ENCODE measurements around the gene MKNK1. TPM values are rescaled to one million over a fixed set of nuclear protein-coding genes. Genes with fewer than 3 reads are reported as not detected.

MKNK1 gene
- total and polyA plus RNA-seq, 2 of the 8 experiments (the other 6 are each of a cell fraction or from before 2014, with no cell fraction given), result 13.9 to 21.5 TPM

GRCh38 chr1:46589529-46589928 is 14.5 kb downstream of the MKNK1 start:
- Histone ChIP-seq H3K23ac (ENCODE audit: insufficient read length) (no peak overlapping the region), H4K8ac (ENCODE audit: extremely low read depth, insufficient read depth, low read length) (no peak overlapping the region), H2BK5ac (ENCODE audit: low read depth, low read length) (no peak overlapping the region), H3K36me3 (ENCODE audit: control insufficient read depth in 2 of 4, insufficient read depth in 4 of 4, low read length in 3 of 4) (no peaks in the 10 kb centered on the region; a peak in 2 of 8 replicates), H3K79me2 (ENCODE audit: control insufficient read depth in 1 of 2, insufficient read depth in 2 of 2, low read length in 2 of 2) (no peaks in the 10 kb centered on the region), H3K18ac (ENCODE audit: extremely low read depth, low read length) (no peak overlapping the region), H4K5ac (ENCODE audit: insufficient read length, low read depth, low read length) (no peak overlapping the region), H3K27me3 (replicated peaks in 1 of 4; ENCODE audit: control insufficient read depth in 3 of 4, extremely low read depth in 1 of 4, insufficient read depth in 3 of 4, low read length in 3 of 4) (no peaks in the 10 kb centered on the region), H3K14ac (ENCODE audit: insufficient read length) (no peak overlapping the region), H3K56ac (replicated peaks; ENCODE audit: insufficient read length, low read depth, low read length) (no peak overlapping the region), H2BK12ac (ENCODE audit: low read depth, low read length) (no peak overlapping the region), H2AFZ (ENCODE audit: low read length) (no peak overlapping the region), H3K4ac (replicated peaks; ENCODE audit: insufficient read length, low read depth, low read length) (no peak overlapping the region), H3K4me1 (replicated peaks in 1 of 4; ENCODE audit: control insufficient read depth in 3 of 4, insufficient read depth in 4 of 4, low read length in 3 of 4) (no peaks in the 10 kb centered on the region; a peak in 1 of 7 replicates), H3K23me2 (ENCODE audit: low read depth, low read length) (no peaks in the 10 kb centered on the region), H3K9me3 (ENCODE audit: insufficient read depth in 2 of 2, low read depth in 1 of 2, low read length in 1 of 2) (no peaks in the 10 kb centered on the region), H3K4me2 (ENCODE audit: insufficient read depth in 1 of 2, low read depth in 2 of 2, low read length in 2 of 2) (no peak overlapping the region), H2BK120ac (replicated peaks; ENCODE audit: low read depth, low read length) (no peak overlapping the region), H4K20me1 (replicated peaks in 1 of 2; ENCODE audit: control insufficient read depth in 1 of 2, insufficient read depth in 2 of 2, low read length in 2 of 2) (no peaks in the 10 kb centered on the region), H3K79me1 (ENCODE audit: low read depth, low read length) (no peaks in the 10 kb centered on the region; the same call in 1 of the 2 replicates), H2AK5ac (ENCODE audit: low read depth, low read length) (no peak overlapping the region), H3K27ac (ENCODE audit: low read depth, low read length) (no peak overlapping the region), H3K9ac (replicated peaks in 1 of 4; ENCODE audit: extremely low read depth in 1 of 4, low read depth in 3 of 4, low read length in 3 of 4) (no peak overlapping the region), H3K4me3 (ENCODE audit: extremely low read depth in 1 of 4, insufficient read depth in 2 of 4, low read depth in 3 of 4, low read length in 4 of 4) (no peak overlapping the region), H2BK15ac (ENCODE audit: low read length) (no peak overlapping the region), H2BK20ac (ENCODE audit: low read length) (no peak overlapping the region), H4K91ac (replicated peaks; ENCODE audit: insufficient read length, low read length) (no peak overlapping the region)
- DNase-seq (ENCODE audit: low read depth in 1 of 2, low spot score in 2 of 2) (no peak), FAIRE-seq (no peak)
- ChIA-PET POLR2A (ENCODE audit: partially characterized antibody) (no interaction called here), CTCF (ENCODE audit: partially characterized antibody) (interaction anchor here (0.5 to 2.7 kb wide), 10 partner anchors 8 to 148 kb away, joined by 3 to 12 read pairs (median 3); partner anchors contain the start of gene MKNK1)
- WGBS, 2 experiments (ENCODE audit: extremely low coverage in 1 of 2, insufficient coverage in 1 of 2, insufficient read length in 1 of 2, insufficient replicate concordance in 2 of 2, low coverage in 1 of 2, low lambda C conversion rate in 2 of 2, missing lambda C conversion rate in 1 of 2), result 93% methylated on average over 3 of the region's 3 CpGs; no CpG with 5 or more reads in 1 of the 2 experiments
- TF ChIP-seq CHD1 (IDR thresholded peaks at IDR 0.05; ENCODE audit: low read depth, low read length) (no peak), KDM1A (IDR thresholded peaks at IDR 0.05; ENCODE audit: borderline replicate concordance, low read length) (no peak), ZNF274 (IDR thresholded peaks at IDR 0.05; ENCODE audit: borderline replicate concordance, extremely low read depth, low read length) (no peak), SAP30 (IDR thresholded peaks at IDR 0.05; ENCODE audit: insufficient read depth, insufficient replicate concordance, low read length) (no peak), TBP (IDR thresholded peaks at IDR 0.05; ENCODE audit: low read depth, low read length) (no peak), SUZ12 (IDR thresholded peaks at IDR 0.05; ENCODE audit: low read length) (no peak), HDAC2 (IDR thresholded peaks at IDR 0.05; ENCODE audit: borderline replicate concordance in 1 of 2, low read depth in 2 of 2, low read length in 2 of 2) (no peak), BRCA1 (IDR thresholded peaks at IDR 0.05; ENCODE audit: low read depth, low read length) (no peak), GTF2F1 (IDR thresholded peaks at IDR 0.05; ENCODE audit: borderline replicate concordance, low read depth, low read length) (no peak), USF2 (IDR thresholded peaks at IDR 0.05; ENCODE audit: low read length) (no peak), NANOG (IDR thresholded peaks at IDR 0.05; ENCODE audit: insufficient read depth, low read depth, low read length, poor library complexity, severe bottlenecking) (no peak), POLR2A (IDR thresholded peaks at IDR 0.05; ENCODE audit: control extremely low read depth in 1 of 2, low read depth in 2 of 2, low read length in 2 of 2) (no peak), HDAC6 (IDR thresholded peaks at IDR 0.05; ENCODE audit: low read depth, low read length) (no peak), TAF1 (IDR thresholded peaks at IDR 0.05; ENCODE audit: low read depth, low read length) (no peak)

Measured in H1 (cell line).